ENCODE results near the gene ABCF2.

ABCF2 gene

DNA sequence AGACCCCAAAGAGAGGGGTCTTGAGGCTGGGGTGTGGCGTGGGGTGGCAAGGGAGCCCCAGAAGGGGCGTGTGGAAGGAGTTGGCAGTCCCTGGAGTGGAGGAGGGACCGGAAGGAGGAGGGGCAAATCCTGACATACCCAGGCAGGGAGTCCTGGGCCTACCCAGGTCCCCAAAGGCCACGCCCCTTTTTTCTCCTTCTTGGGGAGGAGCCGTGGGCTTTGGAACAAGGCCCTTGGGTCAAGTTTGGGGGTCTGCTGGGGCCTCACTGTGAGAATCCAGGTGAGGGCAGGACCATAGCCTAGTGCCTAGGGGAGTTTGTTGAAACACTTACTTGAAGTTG, 22.7 kb upstream of the ABCF2 start:
- peaks cover 5 to 89% (median 60%) of the 10 kb centered on the region in 11 experiments; a peak in 17 of 22 replicates for H4K20me1 ChIP-seq
- peaks cover 94 to 100% (median 100%) of the 10 kb centered on the region in 11 experiments for H3K27me3 ChIP-seq
- peaks cover 37 to 64% (median 54%) of the 10 kb centered on the region in 10 experiments for H3K4me1 ChIP-seq
- H3K9me3 ChIP-seq (replicated peaks in 1 of 11), result no peaks in the 10 kb centered on the region
- H3K27ac ChIP-seq, result no peak overlapping the region; a peak in 1 of 22 replicates
- TF ChIP-seq Cebpa-rat (IDR thresholded peaks at IDR 0.05), result no peak
- H3K36me3 ChIP-seq, result no peaks in the 10 kb centered on the region
- peak overlapping the region in 4 of 10 experiments; percentile 59 to 72 (median 62); a peak in 6 of 20 replicates for H3K4me3 ChIP-seq
- peak overlapping the region in 2 of 11 experiments; percentile 70; a peak in 2 of 22 replicates for H3K9ac ChIP-seq
- H3K4me2 ChIP-seq, result peak overlapping the region; percentile 93 to 100 (median 99); a peak in 21 of 22 replicates

DNA sequence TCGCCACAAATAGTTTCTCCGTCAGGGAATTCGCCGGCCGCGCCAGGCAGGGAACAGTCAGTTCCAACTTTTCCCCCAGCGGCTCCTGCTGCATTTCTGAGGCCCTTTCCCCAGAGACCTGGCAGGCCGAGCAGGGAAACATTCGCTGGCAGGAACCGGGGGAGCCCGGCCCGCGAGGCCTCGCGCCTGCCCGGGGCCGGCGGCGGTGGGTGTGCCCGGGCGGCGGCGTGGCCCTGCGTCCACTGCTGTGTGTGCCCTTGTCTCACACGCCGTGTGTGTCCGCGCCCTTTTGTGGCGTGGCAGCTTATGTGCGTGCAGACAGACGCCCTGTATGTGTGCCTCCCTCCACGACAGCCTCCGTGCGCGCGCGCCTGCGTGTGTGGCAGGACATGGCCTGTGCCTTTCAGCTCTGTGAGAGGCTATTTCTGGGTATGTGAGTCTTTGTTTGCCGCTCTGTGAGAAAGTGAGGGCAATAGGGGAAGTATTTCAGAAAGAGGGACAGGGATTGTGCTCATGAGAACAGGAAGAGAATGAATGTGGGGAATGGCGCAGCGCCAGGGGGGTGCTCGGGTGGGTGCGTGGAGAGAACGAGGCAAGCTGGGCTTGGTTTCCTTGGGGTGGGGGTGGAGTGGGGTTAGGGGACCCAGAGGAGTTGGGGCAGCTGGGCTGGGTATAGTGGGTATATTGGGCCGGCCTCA, 22.2 kb upstream of the ABCF2 start:
- H3K4me2 ChIP-seq, result peak overlapping the region; percentile 93 to 100 (median 99)
- peak overlapping the region; percentile 51 to 75 (median 68); a peak in 21 of 22 replicates for H3K9ac ChIP-seq
- peaks cover 94 to 100% (median 100%) of the 10 kb centered on the region in 11 experiments for H3K27me3 ChIP-seq
- H3K4me3 ChIP-seq, result peak overlapping the region; percentile 55 to 72 (median 61)
- peak overlapping the region in 4 of 11 experiments; percentile 50 to 71 (median 57); a peak in 9 of 22 replicates for H3K27ac ChIP-seq
- H3K9me3 ChIP-seq (replicated peaks in 1 of 11), result no peaks in the 10 kb centered on the region
- no peaks in the 10 kb centered on the region for H3K36me3 ChIP-seq
- peaks cover 39 to 67% (median 58%) of the 10 kb centered on the region in 10 experiments for H3K4me1 ChIP-seq
- H4K20me1 ChIP-seq, result peaks cover 8 to 89% (median 62%) of the 10 kb centered on the region in 11 experiments; a peak in 18 of 22 replicates
- no peak for TF ChIP-seq Cebpa-rat (IDR thresholded peaks at IDR 0.05)

DNA sequence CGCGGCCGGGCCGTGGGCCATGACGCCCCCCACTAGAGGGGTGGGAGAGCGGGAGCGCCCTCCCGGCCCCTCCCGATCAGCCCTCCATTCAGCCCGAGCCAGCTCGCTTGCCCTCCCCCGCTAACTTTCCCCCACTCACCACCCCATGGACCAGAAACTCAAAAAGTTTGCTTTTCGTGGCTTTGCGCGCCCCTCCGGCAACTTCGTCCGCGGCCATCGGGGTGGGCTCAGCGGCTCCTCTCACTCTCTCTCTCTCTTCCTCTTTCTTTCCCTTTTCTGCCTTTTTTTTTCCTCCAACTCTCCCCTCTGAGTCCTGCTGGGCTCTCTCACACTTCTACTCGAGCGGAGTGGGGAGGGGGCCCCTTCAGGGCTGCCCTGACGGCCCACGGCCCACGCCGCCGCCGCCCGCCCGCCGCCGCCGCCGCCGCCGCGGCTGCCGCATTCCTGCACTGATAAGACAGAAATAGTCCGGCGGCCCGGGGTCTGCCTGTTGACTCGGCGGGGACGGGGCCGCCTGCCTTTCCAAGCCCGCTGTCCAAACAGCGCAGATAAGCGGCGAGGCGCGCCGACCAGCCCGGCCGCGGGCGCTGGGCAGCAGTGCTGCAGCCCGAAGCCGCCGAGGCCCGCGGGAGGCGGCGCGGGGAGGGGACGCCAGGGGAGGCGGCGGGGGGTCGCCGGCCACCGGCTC, 21.5 kb upstream of the ABCF2 start, which contains the start of gene SMARCD3:
SMARCD3 (minus strand) TSS at position 349 of the 688 bp plus-strand sequence; CDS start at position 217, 132 bp downstream.
- Histone ChIP-seq H3K36me3 (no peaks in the 10 kb centered on the region), H3K9ac (peak within 1 kb of the TSS; percentile 51 to 75 (median 68)), H3K9me3 (replicated peaks in 1 of 11) (no peaks in the 10 kb centered on the region), H3K27ac (peak within 1 kb of the TSS in 5 of 11 experiments; percentile 14 to 71 (median 54); a peak in 10 of 22 replicates), H3K4me3 (peak within 1 kb of the TSS; percentile 55 to 72 (median 61)), H4K20me1 (peaks cover 8 to 88% (median 67%) of the 10 kb centered on the region in 11 experiments; a peak in 19 of 22 replicates), H3K4me1 (peaks cover 46 to 74% (median 65%) of the 10 kb centered on the region in 10 experiments), H3K4me2 (peak within 1 kb of the TSS; percentile 93 to 100 (median 99)), H3K27me3 (peaks cover 94 to 100% (median 99%) of the 10 kb centered on the region in 11 experiments)
- TF ChIP-seq Cebpa-rat (IDR thresholded peaks at IDR 0.05), result no peak

DNA sequence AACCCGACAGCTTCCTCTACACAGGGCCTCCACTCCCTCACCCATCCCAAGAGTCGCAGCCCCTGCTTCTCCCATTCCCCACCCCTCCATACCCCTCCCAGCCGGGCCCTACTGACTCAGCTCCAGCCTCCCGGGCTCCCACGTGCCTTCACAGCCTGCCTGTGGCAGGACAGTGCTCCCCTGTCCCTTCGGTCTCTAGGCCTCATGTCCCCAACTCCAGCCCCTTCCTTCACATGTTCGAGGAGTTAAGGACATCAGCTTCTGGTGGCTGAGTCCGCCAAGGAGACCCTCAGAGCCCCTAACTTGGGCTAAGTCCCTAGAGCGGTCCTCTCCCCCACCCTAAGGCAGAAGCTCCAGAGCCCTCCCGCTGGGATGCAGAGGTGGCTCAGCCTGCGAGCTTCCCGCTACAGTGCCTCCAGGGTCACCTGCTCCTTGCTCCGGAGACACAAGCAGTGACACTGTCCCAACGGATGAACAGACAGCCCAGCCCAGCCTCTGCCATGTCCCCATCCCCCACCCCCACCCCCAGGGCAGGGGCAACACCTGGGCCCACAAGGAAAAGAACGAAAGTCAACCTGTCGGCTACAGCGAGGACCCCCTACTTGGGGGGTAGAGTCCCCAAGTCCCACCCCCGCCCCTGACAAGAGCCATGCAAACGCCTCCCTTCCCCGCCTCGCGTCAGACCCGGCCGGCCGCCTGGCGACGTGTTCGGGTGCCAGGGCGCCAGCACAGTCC, 20.8 kb upstream of the ABCF2 start:
- Histone ChIP-seq H3K4me3 (peak overlapping the region; percentile 55 to 72 (median 61)), H3K27ac (peak overlapping the region in 5 of 11 experiments; percentile 14 to 71 (median 54); a peak in 3 of 22 replicates), H3K36me3 (no peaks in the 10 kb centered on the region), H3K4me1 (peaks cover 53 to 80% (median 71%) of the 10 kb centered on the region in 10 experiments), H3K4me2 (peak overlapping the region; percentile 93 to 100 (median 99)), H4K20me1 (peaks cover 8 to 83% (median 72%) of the 10 kb centered on the region in 11 experiments; a peak in 19 of 22 replicates), H3K27me3 (peaks cover 87 to 93% (median 92%) of the 10 kb centered on the region in 11 experiments), H3K9ac (peak overlapping the region; percentile 51 to 75 (median 68); a peak in 21 of 22 replicates), H3K9me3 (replicated peaks in 1 of 11) (no peaks in the 10 kb centered on the region)
- TF ChIP-seq Cebpa-rat (IDR thresholded peaks at IDR 0.05), result no peak

DNA sequence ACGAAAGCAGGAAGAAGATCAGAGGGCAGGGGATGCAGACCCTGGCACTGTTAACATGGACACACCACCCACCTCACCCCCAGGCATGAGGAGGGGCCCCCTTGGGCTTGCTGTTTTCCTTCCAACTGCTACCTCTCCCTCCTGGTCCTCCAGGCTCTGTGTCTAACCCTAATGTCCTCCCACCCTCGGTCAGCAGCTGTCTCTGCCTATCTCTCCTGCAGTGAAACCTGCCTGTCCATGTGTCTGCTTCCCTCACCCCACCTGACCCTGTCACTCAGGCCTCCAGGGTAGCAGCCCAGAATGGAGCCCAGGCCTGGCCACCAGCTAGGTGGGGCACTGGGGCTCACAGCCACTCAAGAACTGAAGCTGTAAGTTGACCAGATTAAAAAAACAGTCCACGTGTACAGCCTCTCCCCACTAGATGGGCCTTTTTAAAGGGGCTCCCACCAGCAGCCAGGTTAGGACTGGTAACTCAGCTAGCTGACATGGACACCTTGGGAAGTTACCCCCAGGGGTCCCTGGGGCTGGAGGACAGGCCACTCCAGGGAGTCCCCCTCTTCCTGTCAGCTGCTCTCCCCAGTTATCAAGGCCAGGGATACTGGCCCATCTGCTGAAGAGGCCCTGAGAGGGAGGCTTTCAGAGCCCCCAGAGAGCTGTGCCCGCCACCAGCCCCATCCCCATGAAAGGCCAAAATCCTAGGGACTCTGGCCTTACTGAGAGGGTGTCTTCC, 20.0 kb upstream of the ABCF2 start:
- Histone ChIP-seq H3K27me3 (peaks cover 79 to 85% (median 85%) of the 10 kb centered on the region in 11 experiments), H3K4me3 (peak overlapping the region in 2 of 10 experiments; percentile 60 to 72; a peak in 2 of 20 replicates), H3K9me3 (replicated peaks in 1 of 11) (no peaks in the 10 kb centered on the region), H3K27ac (no peak overlapping the region), H3K36me3 (no peaks in the 10 kb centered on the region), H3K4me2 (peak overlapping the region; percentile 93 to 100 (median 99); a peak in 17 of 22 replicates), H3K4me1 (peaks cover 56 to 83% (median 72%) of the 10 kb centered on the region in 10 experiments), H4K20me1 (peaks cover 8 to 83% (median 68%) of the 10 kb centered on the region in 11 experiments; a peak in 20 of 22 replicates), H3K9ac (no peak overlapping the region)
- TF ChIP-seq Cebpa-rat (IDR thresholded peaks at IDR 0.05), result no peak

DNA sequence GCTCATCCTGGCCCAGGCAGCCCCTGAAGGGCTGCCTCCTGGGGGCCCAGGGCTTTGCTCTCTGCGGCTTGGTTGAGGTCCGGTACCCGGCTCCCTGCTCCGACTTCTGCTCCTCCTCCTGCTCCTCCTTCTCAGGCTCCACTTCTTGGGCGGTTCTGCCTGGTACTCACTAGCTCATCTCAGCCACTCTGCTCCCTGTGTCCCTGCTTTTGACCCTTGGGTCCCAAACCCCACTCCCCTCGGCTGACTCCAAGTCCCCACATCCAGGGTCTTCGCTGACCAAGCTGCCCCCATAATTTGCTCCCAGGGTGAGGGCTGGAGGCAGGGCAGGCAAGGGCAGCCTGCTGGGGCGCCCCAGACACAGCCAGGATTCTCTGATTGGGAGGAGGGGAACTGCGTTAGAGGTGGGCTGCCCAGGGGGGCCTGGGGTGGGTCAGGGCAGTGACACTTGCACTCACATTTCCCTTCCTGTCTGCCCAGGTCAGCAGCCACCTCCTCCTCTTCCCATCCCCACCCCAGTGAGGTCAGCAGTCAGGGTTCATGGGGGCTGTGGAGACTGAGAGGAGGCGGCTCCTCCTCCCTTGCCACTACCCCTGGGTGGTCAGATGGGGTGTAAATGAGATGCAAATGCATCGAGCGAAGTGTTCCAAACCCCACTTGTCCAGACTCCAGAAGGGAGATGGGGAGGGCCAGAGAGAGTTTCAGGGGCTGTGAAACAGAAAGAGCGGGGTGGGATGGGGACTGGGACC, 19.3 kb upstream of the ABCF2 start:
- Histone ChIP-seq H3K9ac (no peak overlapping the region), H3K4me3 (no peak overlapping the region), H3K4me1 (peaks cover 49 to 75% (median 67%) of the 10 kb centered on the region in 10 experiments), H3K27me3 (peaks cover 72 to 78% (median 77%) of the 10 kb centered on the region in 11 experiments), H4K20me1 (peaks cover 10 to 84% (median 66%) of the 10 kb centered on the region in 11 experiments; a peak in 20 of 22 replicates), H3K36me3 (0 out of 22 replicates have a peak, but pooled peaks cover 0 to 4% (median 0%) of the 10 kb centered on the region in 11 experiments), H3K27ac (no peak overlapping the region), H3K9me3 (replicated peaks in 1 of 11) (no peaks in the 10 kb centered on the region), H3K4me2 (peak overlapping the region in 8 of 11 experiments; percentile 84 to 97 (median 92); a peak in 8 of 22 replicates)
- no peak for TF ChIP-seq Cebpa-rat (IDR thresholded peaks at IDR 0.05)
